Astrocyte (in vitro differentiated cells and primary cell): Measurements from ENCODE around the gene SLC25A47. TPM values are rescaled to one million over a fixed set of nuclear protein-coding genes. Genes with fewer than 3 reads are reported as not detected.

Experiments
- DNase-seq: peaks from one replicate; pipeline ENCODE4 v3.0.0-alpha.2; 2010; ENCODE audit warnings: low read depth
- FAIRE-seq: peaks from 2 replicates; lab custom pipeline; 2011; peaks lifted over from hg19 to GRCh38; lab: Jason Lieb, UNC
- H2AFZ ChIP-seq: 2 replicates; pipeline ENCODE4 v1.6.0; 2012; ENCODE audit warnings: low read depth, low read length, inconsistent platforms
- H3K27ac ChIP-seq: 2 replicates; pipeline ENCODE4 v1.5.1; 2011; ENCODE audit warnings: low read depth, low read length, inconsistent platforms
- H3K27me3 ChIP-seq: 2 replicates; pipeline ENCODE4 v1.6.0; 2011; ENCODE audit warnings: low read length, inconsistent platforms; ENCODE audit not compliant: insufficient read depth
- H3K36me3 ChIP-seq: 2 replicates; pipeline ENCODE4 v1.5.1; 2011; ENCODE audit warnings: low read length, inconsistent platforms; ENCODE audit not compliant: insufficient read depth
- H3K4me1 ChIP-seq: 2 replicates; pipeline ENCODE4 v1.5.1; 2011; ENCODE audit warnings: low read length, inconsistent platforms; ENCODE audit not compliant: insufficient read depth
- H3K4me2 ChIP-seq: 2 replicates; pipeline ENCODE4 v1.6.0; 2012; ENCODE audit warnings: low read length, inconsistent platforms
- H3K4me3 ChIP-seq: 2 replicates; pipeline ENCODE4 v1.5.1; 2011; ENCODE audit warnings: low read depth, mild to moderate bottlenecking, low read length, inconsistent platforms; ENCODE audit not compliant: insufficient read depth
- H3K79me2 ChIP-seq: 2 replicates; pipeline ENCODE4 v1.6.0; 2012; ENCODE audit warnings: mild to moderate bottlenecking, low read length, inconsistent platforms; ENCODE audit not compliant: insufficient read depth
- H3K9ac ChIP-seq: 2 replicates; pipeline ENCODE4 v1.6.0; 2012; ENCODE audit warnings: mild to moderate bottlenecking, low read length, inconsistent platforms
- H3K9me3 ChIP-seq: 2 replicates; pipeline ENCODE4 v1.5.1; 2012; ENCODE audit warnings: low read depth, mild to moderate bottlenecking, low read length, inconsistent platforms; ENCODE audit not compliant: insufficient read depth
- H4K20me1 ChIP-seq: 2 replicates; pipeline ENCODE4 v1.6.0; 2012; ENCODE audit warnings: low read length, inconsistent platforms; ENCODE audit not compliant: insufficient read depth
- H3K27ac Mint-ChIP-seq: one replicate; pipeline ENCODE4 v1.8.0; 2021; ENCODE audit warnings: mild to moderate bottlenecking, mixed read lengths; ENCODE audit not compliant: unreplicated experiment
- H3K27me3 Mint-ChIP-seq: one replicate; pipeline ENCODE4 v1.8.0; 2021; ENCODE audit warnings: low read depth, mixed read lengths; ENCODE audit not compliant: unreplicated experiment
- H3K36me3 Mint-ChIP-seq: one replicate; pipeline ENCODE4 v1.8.0; 2021; ENCODE audit warnings: low read depth, mixed read lengths; ENCODE audit not compliant: unreplicated experiment
- H3K4me1 Mint-ChIP-seq: one replicate; pipeline ENCODE4 v1.8.0; 2021; ENCODE audit warnings: low read depth, mixed read lengths; ENCODE audit not compliant: unreplicated experiment
- H3K4me3 Mint-ChIP-seq: one replicate; pipeline ENCODE4 v1.8.0; 2021; ENCODE audit warnings: mild to moderate bottlenecking, moderate library complexity, mixed read lengths; ENCODE audit not compliant: unreplicated experiment
- H3K9me3 Mint-ChIP-seq: one replicate; pipeline ENCODE4 v1.8.0; 2021; ENCODE audit warnings: mild to moderate bottlenecking, mixed read lengths; ENCODE audit not compliant: unreplicated experiment
- EZH2 ChIP-seq: IDR thresholded peaks from 2 replicates; pipeline ENCODE4 v1.6.1; 2012; ENCODE audit warnings: mild to moderate bottlenecking, low read length, inconsistent platforms; ENCODE audit not compliant: insufficient read depth
- total RNA-seq: library from RNA; stranded (reverse); gene quantifications from 2 replicates; pipeline ENCODE4 v1.2.1, GENCODE V29; 2021
- TF ChIP-seq, protein P1 (sequence below): IDR thresholded peaks from 2 replicates; pipeline ENCODE4 v1.5.1; 2011; ENCODE audit warnings: low read depth, mild to moderate bottlenecking, inconsistent platforms, low read length, moderate library complexity; ENCODE audit not compliant: insufficient read depth

SLC25A47 gene
- total RNA-seq, 1 donor from 2014 or later: not detected

GRCh38 chr14:100275214-100275613, 47.9 kb upstream of the SLC25A47 start:
- H3K27ac ChIP-seq: no peak overlapping the region
- no peak for TF ChIP-seq EZH2
- TF ChIP-seq, protein P1, sequence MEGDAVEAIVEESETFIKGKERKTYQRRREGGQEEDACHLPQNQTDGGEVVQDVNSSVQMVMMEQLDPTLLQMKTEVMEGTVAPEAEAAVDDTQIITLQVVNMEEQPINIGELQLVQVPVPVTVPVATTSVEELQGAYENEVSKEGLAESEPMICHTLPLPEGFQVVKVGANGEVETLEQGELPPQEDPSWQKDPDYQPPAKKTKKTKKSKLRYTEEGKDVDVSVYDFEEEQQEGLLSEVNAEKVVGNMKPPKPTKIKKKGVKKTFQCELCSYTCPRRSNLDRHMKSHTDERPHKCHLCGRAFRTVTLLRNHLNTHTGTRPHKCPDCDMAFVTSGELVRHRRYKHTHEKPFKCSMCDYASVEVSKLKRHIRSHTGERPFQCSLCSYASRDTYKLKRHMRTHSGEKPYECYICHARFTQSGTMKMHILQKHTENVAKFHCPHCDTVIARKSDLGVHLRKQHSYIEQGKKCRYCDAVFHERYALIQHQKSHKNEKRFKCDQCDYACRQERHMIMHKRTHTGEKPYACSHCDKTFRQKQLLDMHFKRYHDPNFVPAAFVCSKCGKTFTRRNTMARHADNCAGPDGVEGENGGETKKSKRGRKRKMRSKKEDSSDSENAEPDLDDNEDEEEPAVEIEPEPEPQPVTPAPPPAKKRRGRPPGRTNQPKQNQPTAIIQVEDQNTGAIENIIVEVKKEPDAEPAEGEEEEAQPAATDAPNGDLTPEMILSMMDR: no peak
- Mint-ChIP-seq H3K36me3 (peaks cover 9% of the 10 kb centered on the region), H3K4me3 (no peak overlapping the region), H3K9me3 (no peaks in the 10 kb centered on the region), H3K27ac (no peak overlapping the region), H3K4me1 (peaks cover 34% of the 10 kb centered on the region), H3K27me3 (no peaks in the 10 kb centered on the region)
- H2AFZ ChIP-seq: no peak overlapping the region
- DNase-seq (no peak), FAIRE-seq (no peak)
- peaks cover 19% of the 10 kb centered on the region for H3K36me3 ChIP-seq
- H3K4me1 ChIP-seq: peaks cover 18% of the 10 kb centered on the region
- H4K20me1 ChIP-seq: peaks cover 91% of the 10 kb centered on the region
- H3K79me2 ChIP-seq: peaks cover 91% of the 10 kb centered on the region
- no peak overlapping the region for H3K9ac ChIP-seq
- H3K27me3 ChIP-seq: no peaks in the 10 kb centered on the region
- H3K4me2 ChIP-seq: no peak overlapping the region
- no peak overlapping the region for H3K4me3 ChIP-seq
- H3K9me3 ChIP-seq: no peaks in the 10 kb centered on the region

- no peak overlapping the region for H3K27ac ChIP-seq
- DNase-seq: peak; percentile 65
- H3K27ac Mint-ChIP-seq: peak overlapping the region; percentile 58
- peaks cover 8% of the 10 kb centered on the region for H3K36me3 Mint-ChIP-seq
- H3K27me3 Mint-ChIP-seq: no peaks in the 10 kb centered on the region
- H3K9me3 ChIP-seq: no peaks in the 10 kb centered on the region
- peaks cover 18% of the 10 kb centered on the region for H3K4me1 ChIP-seq
- peak overlapping the region; percentile 17 for H3K9ac ChIP-seq
- peak overlapping the region; percentile 17 for H3K4me2 ChIP-seq
- TF ChIP-seq EZH2: no peak
- TF ChIP-seq, protein P1: peak; percentile 31
- H3K4me3 Mint-ChIP-seq: no peak overlapping the region
- H3K4me3 ChIP-seq: no peak overlapping the region
- peaks cover 88% of the 10 kb centered on the region for H3K79me2 ChIP-seq
- H4K20me1 ChIP-seq: peaks cover 86% of the 10 kb centered on the region
- H2AFZ ChIP-seq: no peak overlapping the region
- no peak for FAIRE-seq
- H3K27me3 ChIP-seq: no peaks in the 10 kb centered on the region
- no peaks in the 10 kb centered on the region for H3K9me3 Mint-ChIP-seq
- H3K36me3 ChIP-seq: peaks cover 19% of the 10 kb centered on the region
- H3K4me1 Mint-ChIP-seq: peaks cover 55% of the 10 kb centered on the region
Measured at GRCh38 chr14:100278702-100279101, 44.4 kb upstream of the SLC25A47 start.

DNA sequence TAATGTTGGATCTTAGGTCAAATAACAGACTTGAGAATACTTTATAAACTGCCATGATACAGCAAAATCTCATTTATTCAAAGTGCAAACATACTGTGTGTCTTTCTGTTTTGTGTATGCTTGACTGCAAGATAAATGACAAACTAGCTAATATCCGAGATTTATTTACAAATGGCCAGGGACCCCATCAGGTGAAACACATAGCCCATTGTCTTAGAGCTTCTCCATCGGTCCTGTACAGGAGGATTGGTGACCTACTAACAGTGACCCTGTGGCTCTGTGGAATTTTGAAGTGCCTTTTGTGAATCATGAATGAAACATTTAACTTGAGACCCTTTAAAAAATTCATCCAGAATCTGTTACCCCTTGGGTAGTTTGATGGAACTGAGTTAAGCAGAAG, 44.0 kb upstream of the SLC25A47 start:
- Histone ChIP-seq H3K27ac (no peak overlapping the region), H4K20me1 (peaks cover 82% of the 10 kb centered on the region)

More for the DNA sequence above, 44.0 kb upstream of the SLC25A47 start:
- Histone ChIP-seq H3K9ac (no peak overlapping the region), H2AFZ (no peak overlapping the region), H3K9me3 (no peaks in the 10 kb centered on the region), H3K4me3 (no peak overlapping the region), H3K27me3 (no peaks in the 10 kb centered on the region), H3K4me2 (peak overlapping the region; percentile 17), H3K79me2 (peaks cover 84% of the 10 kb centered on the region), H3K4me1 (peaks cover 18% of the 10 kb centered on the region), H3K36me3 (peaks cover 18% of the 10 kb centered on the region)
- FAIRE-seq (no peak), DNase-seq (no peak)
- TF ChIP-seq, protein P1: no peak
- TF ChIP-seq EZH2: no peak
- Mint-ChIP-seq H3K4me3 (no peak overlapping the region), H3K36me3 (peaks cover 8% of the 10 kb centered on the region), H3K27me3 (no peaks in the 10 kb centered on the region), H3K4me1 (peaks cover 56% of the 10 kb centered on the region), H3K9me3 (no peaks in the 10 kb centered on the region), H3K27ac (peak overlapping the region; percentile 4)
